Measurements from ENCODE around the gene PIGH.

DNA sequence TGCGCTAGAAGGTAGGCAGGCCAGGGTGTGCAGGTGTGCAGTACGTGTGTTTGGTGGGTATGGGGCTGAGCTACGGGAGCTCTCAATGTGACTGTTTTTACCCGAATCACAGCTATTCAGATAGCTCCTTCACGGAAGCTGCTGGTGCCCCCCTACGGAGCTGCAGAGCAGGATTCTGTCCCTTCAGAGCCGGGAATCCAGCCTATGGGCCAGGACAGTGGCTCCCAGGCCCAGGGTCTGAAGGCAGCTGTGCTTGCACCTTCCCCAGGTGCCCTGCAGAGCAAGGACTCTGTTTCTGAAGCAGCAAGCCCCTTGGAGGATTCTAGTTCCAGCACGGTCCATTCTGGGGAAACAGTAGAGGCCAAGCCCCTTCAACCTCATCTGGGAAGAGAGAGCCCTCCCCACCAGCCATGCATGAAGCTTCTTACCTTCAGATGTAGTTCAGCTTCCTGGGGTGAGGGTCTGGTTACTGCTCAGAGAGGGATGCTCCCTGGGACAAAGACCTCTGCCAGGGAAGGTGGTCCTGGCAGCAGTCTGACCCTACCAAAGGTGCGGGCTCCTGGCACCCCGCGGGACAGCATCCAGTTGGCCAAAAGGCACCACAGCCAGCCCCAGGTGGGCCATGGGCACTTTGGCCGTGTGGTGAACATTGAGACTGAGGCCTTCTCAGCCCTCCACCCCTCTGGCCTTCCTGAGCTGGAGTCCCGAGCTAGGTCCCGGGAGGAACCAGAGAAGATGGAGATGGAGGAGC lies 37.9 kb downstream of the PIGH start:
- no peak for TF ChIP-seq CTCF (IDR thresholded peaks at IDR 0.05)
- TF ChIP-seq YY1 (IDR thresholded peaks at IDR 0.05; ENCODE audit: low read depth), result no peak
- no peak for TF ChIP-seq PBX3 (IDR thresholded peaks at IDR 0.05)
- no peak for TF ChIP-seq EP300 (IDR thresholded peaks at IDR 0.05; ENCODE audit: borderline replicate concordance in 1 of 2, low read depth in 1 of 2, low read length in 1 of 2)
- no peak for TF ChIP-seq NFIC (IDR thresholded peaks at IDR 0.05; ENCODE audit: borderline replicate concordance)
- TF ChIP-seq, protein P1, sequence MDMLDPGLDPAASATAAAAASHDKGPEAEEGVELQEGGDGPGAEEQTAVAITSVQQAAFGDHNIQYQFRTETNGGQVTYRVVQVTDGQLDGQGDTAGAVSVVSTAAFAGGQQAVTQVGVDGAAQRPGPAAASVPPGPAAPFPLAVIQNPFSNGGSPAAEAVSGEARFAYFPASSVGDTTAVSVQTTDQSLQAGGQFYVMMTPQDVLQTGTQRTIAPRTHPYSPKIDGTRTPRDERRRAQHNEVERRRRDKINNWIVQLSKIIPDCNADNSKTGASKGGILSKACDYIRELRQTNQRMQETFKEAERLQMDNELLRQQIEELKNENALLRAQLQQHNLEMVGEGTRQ (IDR thresholded peaks at IDR 0.05; ENCODE audit: borderline replicate concordance, low read depth, low read length), result no peak
- no peak for TF ChIP-seq GATA2 (CRISPR knock-in tag; IDR thresholded peaks at IDR 0.05)
- no peak for TF ChIP-seq TEAD4 (IDR thresholded peaks at IDR 0.05; ENCODE audit: borderline replicate concordance, insufficient read depth)
- no peak for TF ChIP-seq EZH2phosphoT487 (IDR thresholded peaks at IDR 0.05; ENCODE audit: borderline replicate concordance, low read depth)
- TF ChIP-seq TCF12 (IDR thresholded peaks at IDR 0.05), result no peak
